ENCODE data around the gene SETD2. TPM values are rescaled to one million over a fixed set of nuclear protein-coding genes. Genes with fewer than 3 reads are reported as not detected.
A peak's percentile ranks its signal among the peaks of the same experiment; 100 is the strongest.
"Not testable (repeated sequence)": the region's sequence is repeated elsewhere in the genome, so short reads cannot be mapped to it uniquely, and the experiment has no call there.

The SETD2 gene
- total RNA-seq, 2 experiments from 2014 or later: 55.7 to 74.5 TPM

DNA sequence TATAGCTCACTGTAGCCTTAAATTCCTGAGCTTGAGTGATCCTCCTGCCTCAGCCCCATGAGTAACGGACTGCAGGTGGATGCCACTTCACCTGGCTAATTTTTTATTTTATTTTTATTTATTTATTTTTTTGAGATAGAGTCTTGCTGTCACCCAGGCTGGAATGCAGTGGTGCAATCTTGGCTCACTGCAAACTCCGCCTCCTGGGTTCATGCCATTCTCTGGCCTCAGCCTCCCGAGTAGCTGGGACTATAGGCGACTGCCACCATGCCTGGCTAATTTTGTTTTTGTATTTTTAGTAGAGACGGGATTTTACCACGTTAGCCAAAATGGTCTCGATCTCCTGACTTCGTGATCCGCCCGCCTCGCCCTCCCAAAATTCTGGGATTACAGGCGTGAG lies 16.1 kb upstream of the SETD2 start:
- H3K4me3 ChIP-seq (ENCODE audit: low read depth, low read length, poor library complexity, severe bottlenecking); H4K20me1 ChIP-seq (ENCODE audit: insufficient read depth, low read length); DNase-seq (ENCODE audit: low spot score); H3K79me2 ChIP-seq (ENCODE audit: insufficient read depth, low read depth, low read length); BruUV-seq (replicated peaks); intact Hi-C loops (cut with micrococcal nuclease; ENCODE audit: unreplicated experiment); H2AFZ ChIP-seq (ENCODE audit: low read length); H3K27ac ChIP-seq (ENCODE audit: low read depth, low read length, poor library complexity, severe bottlenecking); H3K9me2 ChIP-seq (ENCODE audit: insufficient read depth, low read length); H3K4me2 ChIP-seq (ENCODE audit: low read length); H3K9me3 ChIP-seq (ENCODE audit: low read length); CTCF ChIA-PET (ENCODE audit: unreplicated experiment): not testable (repeated sequence)
- POLR2A ChIA-PET: interaction anchor here (0.6 to 1.4 kb wide), 2 partner anchors 10 to 904 kb away, joined by 3 to 8 read pairs; no protein-coding TSS in a partner anchor
- Histone ChIP-seq H3K4me1 (ENCODE audit: insufficient read depth, low read length, poor library complexity, severe bottlenecking) (peaks cover 32% of the 10 kb centered on the region), H3K36me3 (ENCODE audit: insufficient read depth, low read length) (peaks cover 27% of the 10 kb centered on the region)

DNA sequence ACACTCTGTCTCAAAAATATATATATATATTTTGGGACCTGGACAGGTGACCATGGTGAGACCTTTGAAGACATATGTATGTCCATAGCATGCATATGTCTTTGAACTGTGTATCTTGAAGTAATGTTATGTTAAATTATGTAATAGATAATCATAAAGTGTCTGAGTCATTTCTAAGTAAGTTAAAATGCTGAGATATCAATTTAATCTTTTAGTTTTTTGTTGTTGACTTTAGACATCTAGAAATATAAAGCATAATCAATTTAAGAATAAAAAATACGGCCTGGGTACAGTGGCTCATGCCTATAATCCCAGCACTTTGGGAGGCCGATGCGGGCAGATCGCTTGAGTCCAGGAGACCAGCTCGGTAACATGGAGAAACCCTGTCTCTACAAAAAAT lies 12.7 kb upstream of the SETD2 start:
- peak overlapping the region; percentile 94 for H3K27ac ChIP-seq (ENCODE audit: low read depth, low read length, poor library complexity, severe bottlenecking)
- peak overlapping the region; percentile 75 for H3K4me2 ChIP-seq (ENCODE audit: low read length)
- POLR2A ChIA-PET: interaction anchor here (1.2 to 1.3 kb wide), 3 partner anchors 10 to 13 kb away, joined by 3 to 5 read pairs (median 3); no protein-coding TSS in a partner anchor

DNA sequence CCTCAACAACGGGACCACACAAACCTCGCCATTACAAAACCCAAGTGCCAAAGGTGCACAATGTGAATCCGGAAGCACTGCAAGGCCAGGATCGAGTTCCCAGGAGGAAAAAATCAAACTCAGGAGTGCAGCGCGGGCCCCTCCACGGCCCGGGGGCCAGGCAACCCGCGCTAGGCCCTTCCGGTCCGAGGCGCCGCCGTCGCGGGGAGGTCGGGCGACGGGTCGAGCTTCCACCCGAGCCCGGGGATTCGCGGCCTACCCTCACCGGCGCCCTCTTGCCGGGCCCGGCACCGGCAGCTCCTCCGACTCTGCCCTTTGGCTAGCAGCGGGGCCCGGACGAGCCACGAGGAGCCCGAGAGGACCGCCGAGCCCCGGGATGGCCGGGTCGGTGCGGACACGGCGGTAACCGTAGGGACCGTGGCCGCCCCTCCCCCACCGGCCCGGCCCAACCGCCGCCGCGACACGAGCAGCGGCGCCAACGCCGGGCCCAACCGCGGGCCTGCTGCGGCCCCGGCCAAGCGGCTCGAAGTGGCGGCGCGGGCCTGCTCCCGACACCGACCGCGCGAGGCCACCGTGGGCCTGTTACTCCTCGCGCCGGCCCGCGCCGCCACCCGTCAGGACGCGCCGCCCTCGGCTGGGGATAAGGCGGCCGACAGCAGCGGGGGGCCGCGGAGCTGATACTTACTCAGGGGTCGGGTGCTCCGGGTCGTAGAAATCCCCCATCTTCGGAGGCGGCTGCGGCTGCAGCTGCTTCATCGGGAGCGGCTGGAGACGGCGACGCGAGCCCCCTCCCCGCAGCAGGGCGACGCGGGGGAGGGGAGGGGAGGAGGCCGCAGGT lies 525 bp downstream of the SETD2 start:
- no TSS peak for BruUV-seq (replicated peaks)
- peak; percentile 70 for DNase-seq (ENCODE audit: low spot score)
- Histone ChIP-seq H3K4me1 (ENCODE audit: insufficient read depth, low read length, poor library complexity, severe bottlenecking) (peaks cover 53% of the 10 kb centered on the region), H3K36me3 (ENCODE audit: insufficient read depth, low read length) (peaks cover 34% of the 10 kb centered on the region; the same call in 1 of the 2 replicates), H3K9me3 (ENCODE audit: low read length) (no peaks in the 10 kb centered on the region), H2AFZ (ENCODE audit: low read length) (no peak overlapping the region), H3K9me2 (ENCODE audit: insufficient read depth, low read length) (no peaks in the 10 kb centered on the region), H4K20me1 (ENCODE audit: insufficient read depth, low read length) (peaks cover 38% of the 10 kb centered on the region), H3K27ac (ENCODE audit: low read depth, low read length, poor library complexity, severe bottlenecking) (peak overlapping the region; percentile 85), H3K79me2 (ENCODE audit: insufficient read depth, low read depth, low read length) (peaks cover 86% of the 10 kb centered on the region), H3K4me2 (ENCODE audit: low read length) (peak overlapping the region; percentile 81), H3K4me3 (ENCODE audit: low read depth, low read length, poor library complexity, severe bottlenecking) (peak overlapping the region; percentile 85)
- intact Hi-C loops (cut with micrococcal nuclease; ENCODE audit: unreplicated experiment): loop anchor here (1.0 to 5.0 kb wide), 6 partner anchors 61 to 236 kb away; partner anchors contain the start of genes CCDC12, KIF9, KLHL18 and PTPN23
- ChIA-PET CTCF (ENCODE audit: unreplicated experiment) (interaction anchor here (0.6 to 1.0 kb wide), 2 partner anchors 12 to 63 kb away, joined by 3 to 4 read pairs; no protein-coding TSS in a partner anchor), POLR2A (interaction anchor here (1.4 to 2.6 kb wide), 3 partner anchors 11 to 218 kb away, joined by 3 to 11 read pairs (median 7); partner anchors contain the start of gene PTPN23)
- TF ChIP-seq, protein P1, sequence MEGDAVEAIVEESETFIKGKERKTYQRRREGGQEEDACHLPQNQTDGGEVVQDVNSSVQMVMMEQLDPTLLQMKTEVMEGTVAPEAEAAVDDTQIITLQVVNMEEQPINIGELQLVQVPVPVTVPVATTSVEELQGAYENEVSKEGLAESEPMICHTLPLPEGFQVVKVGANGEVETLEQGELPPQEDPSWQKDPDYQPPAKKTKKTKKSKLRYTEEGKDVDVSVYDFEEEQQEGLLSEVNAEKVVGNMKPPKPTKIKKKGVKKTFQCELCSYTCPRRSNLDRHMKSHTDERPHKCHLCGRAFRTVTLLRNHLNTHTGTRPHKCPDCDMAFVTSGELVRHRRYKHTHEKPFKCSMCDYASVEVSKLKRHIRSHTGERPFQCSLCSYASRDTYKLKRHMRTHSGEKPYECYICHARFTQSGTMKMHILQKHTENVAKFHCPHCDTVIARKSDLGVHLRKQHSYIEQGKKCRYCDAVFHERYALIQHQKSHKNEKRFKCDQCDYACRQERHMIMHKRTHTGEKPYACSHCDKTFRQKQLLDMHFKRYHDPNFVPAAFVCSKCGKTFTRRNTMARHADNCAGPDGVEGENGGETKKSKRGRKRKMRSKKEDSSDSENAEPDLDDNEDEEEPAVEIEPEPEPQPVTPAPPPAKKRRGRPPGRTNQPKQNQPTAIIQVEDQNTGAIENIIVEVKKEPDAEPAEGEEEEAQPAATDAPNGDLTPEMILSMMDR (conservative IDR thresholded peaks at IDR 0.05; ENCODE audit: low read length): 0 out of 2 replicates have a peak, but pooled peaks have one; percentile 27
- TF ChIP-seq EZH2phosphoT487 (IDR thresholded peaks at IDR 0.05; ENCODE audit: borderline replicate concordance, low read depth, low read length): no peak

More for the DNA sequence above, 12.7 kb upstream of the SETD2 start:
- H3K79me2 ChIP-seq (ENCODE audit: insufficient read depth, low read depth, low read length): no peaks in the 10 kb centered on the region
- 0 out of 2 replicates have a peak, but pooled peaks cover 5% of the 10 kb centered on the region for H3K9me3 ChIP-seq (ENCODE audit: low read length)
- no TSS peak for BruUV-seq (replicated peaks)
- CTCF ChIA-PET (ENCODE audit: unreplicated experiment): no interaction called here
- intact Hi-C loops (cut with micrococcal nuclease; ENCODE audit: unreplicated experiment): loop anchor here (5.0 kb wide), 1 partner anchor 51 kb away; no protein-coding TSS in a partner anchor
- H3K36me3 ChIP-seq (ENCODE audit: insufficient read depth, low read length): peaks cover 51% of the 10 kb centered on the region
- peak overlapping the region; percentile 49 for H3K4me3 ChIP-seq (ENCODE audit: low read depth, low read length, poor library complexity, severe bottlenecking)
- H3K9me2 ChIP-seq (ENCODE audit: insufficient read depth, low read length): no peaks in the 10 kb centered on the region
- TF ChIP-seq, protein P1 (conservative IDR thresholded peaks at IDR 0.05; ENCODE audit: low read length): no peak
- no peak for TF ChIP-seq EZH2phosphoT487 (IDR thresholded peaks at IDR 0.05; ENCODE audit: borderline replicate concordance, low read depth, low read length)
- H2AFZ ChIP-seq (ENCODE audit: low read length): no peak overlapping the region
- peaks cover 47% of the 10 kb centered on the region for H3K4me1 ChIP-seq (ENCODE audit: insufficient read depth, low read length, poor library complexity, severe bottlenecking)
- no peak for DNase-seq (ENCODE audit: low spot score)
- H4K20me1 ChIP-seq (ENCODE audit: insufficient read depth, low read length): no peaks in the 10 kb centered on the region
